Stimulated activated naive B cell treated with anti-CD40 and anti-IgM and Interleukin-4, amounts not matched to agents 10 μg/mL and 1 μg/mL and 100 μg/mL, for 72 hours (primary cell): ENCODE data around the gene ELP1.
"Not testable (repeated sequence)": the region's sequence is repeated elsewhere in the genome, so short reads cannot be mapped to it uniquely, and the experiment has no call there.

Experiments
- ATAC-seq, 2 donors: fragments of 150-1000 bp; cut with Tn5 transposase; replicated peaks; 2 replicates each; pipeline ENCODE4 v1.10.0; 2021; ENCODE audit warnings: moderate library complexity in 1 of 2
- DNase-seq: peaks from one replicate; pipeline ENCODE4 v3.0.0; 2021
- H3K27ac Mint-ChIP-seq: one replicate; pipeline ENCODE4 v1.8.0; 2022; ENCODE audit warnings: mild to moderate bottlenecking, mixed read lengths
- H3K27me3 Mint-ChIP-seq, 2 donors: one replicate each; pipeline ENCODE4 v1.8.0; 2022; ENCODE audit warnings: mixed read lengths in 2 of 2
- H3K36me3 Mint-ChIP-seq, 2 donors: one replicate each; pipeline ENCODE4 v1.8.0; 2022; ENCODE audit warnings: mixed read lengths in 2 of 2, mild to moderate bottlenecking in 1 of 2
- H3K4me1 Mint-ChIP-seq, 2 donors: one replicate each; pipeline ENCODE4 v1.8.0; 2022; ENCODE audit warnings: mixed read lengths in 2 of 2, mild to moderate bottlenecking in 1 of 2
- H3K4me3 Mint-ChIP-seq, 2 donors: one replicate each; pipeline ENCODE4 v1.8.0; 2022; ENCODE audit warnings: mild to moderate bottlenecking in 2 of 2, mixed read lengths in 2 of 2, moderate library complexity in 1 of 2
- H3K9me3 Mint-ChIP-seq, 2 donors: one replicate each; pipeline ENCODE4 v1.8.0; 2022; ENCODE audit warnings: mixed read lengths in 2 of 2, mild to moderate bottlenecking in 1 of 2

Gene ELP1

GRCh38 chr9:108933718-108934322 is at the start of gene ELP1:
Gene ELP1 (minus strand): TSS chr9:108934124. CDS start chr9:108931146, 2,978 bp downstream.
- H3K4me3 Mint-ChIP-seq = peak within 1 kb of the TSS; percentile 97 to 99
- peaks cover 11 to 23% of the 10 kb centered on the region in 2 donors for H3K4me1 Mint-ChIP-seq
- peaks cover 15 to 19% of the 10 kb centered on the region in 2 donors for H3K36me3 Mint-ChIP-seq
- peak within 1 kb of the TSS; percentile 96 for H3K27ac Mint-ChIP-seq
- H3K9me3 Mint-ChIP-seq = no peaks in the 10 kb centered on the region
- peak; percentile 88 for DNase-seq
- no peaks in the 10 kb centered on the region for H3K27me3 Mint-ChIP-seq
- ATAC-seq = peak; percentile 91 to 92

DNA sequence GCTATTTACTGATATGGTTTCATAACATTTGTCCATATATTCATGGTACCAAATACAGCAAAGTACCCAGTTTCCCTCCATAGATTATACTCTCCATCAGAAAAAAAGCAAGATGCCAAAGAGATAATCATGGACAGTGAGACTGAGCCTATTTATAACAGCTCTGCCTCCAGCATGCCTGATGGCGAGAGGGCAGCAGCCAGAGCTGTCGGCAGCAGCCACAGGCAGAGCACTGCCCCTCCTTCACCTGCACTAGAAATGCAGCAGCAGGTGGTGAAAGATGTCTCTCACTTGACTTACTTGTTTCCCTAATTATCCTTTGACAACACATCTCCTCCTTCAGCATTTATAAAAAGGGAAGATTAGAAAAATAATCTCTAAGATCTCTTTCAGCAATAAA is 47.0 kb upstream of the ELP1 start:
- H3K4me1 Mint-ChIP-seq = no peaks in the 10 kb centered on the region
- no peaks in the 10 kb centered on the region for H3K27me3 Mint-ChIP-seq
- DNase-seq = no peak
- no peak for ATAC-seq
- peaks cover 0 to 2% of the 10 kb centered on the region in 2 donors for H3K36me3 Mint-ChIP-seq
- no peak overlapping the region for H3K4me3 Mint-ChIP-seq
- H3K9me3 Mint-ChIP-seq = no peaks in the 10 kb centered on the region
- no peak overlapping the region for H3K27ac Mint-ChIP-seq

GRCh38 chr9:108978205-108978604 is 44.3 kb upstream of the ELP1 start:
- no peaks in the 10 kb centered on the region for H3K4me1 Mint-ChIP-seq
- peaks cover 0 to 4% of the 10 kb centered on the region in 2 donors for H3K36me3 Mint-ChIP-seq
- DNase-seq (no peak), ATAC-seq (no peak)
- no peak overlapping the region for H3K4me3 Mint-ChIP-seq
- H3K27ac Mint-ChIP-seq = no peak overlapping the region
- no peaks in the 10 kb centered on the region for H3K27me3 Mint-ChIP-seq
- H3K9me3 Mint-ChIP-seq = no peaks in the 10 kb centered on the region

GRCh38 chr9:108973895-108974294 is 40.0 kb upstream of the ELP1 start:
- Mint-ChIP-seq H3K36me3 (peaks cover 13 to 14% of the 10 kb centered on the region in 2 donors), H3K27me3 (no peaks in the 10 kb centered on the region), H3K4me3 (no peak overlapping the region), H3K27ac (no peak overlapping the region), H3K9me3 (peaks cover 10 to 14% of the 10 kb centered on the region in 2 donors), H3K4me1 (no peaks in the 10 kb centered on the region)
- DNase-seq = no peak
- ATAC-seq = no peak

GRCh38 chr9:108972626-108973209 is 38.8 kb upstream of the ELP1 start:
- DNase-seq (no peak), ATAC-seq (no peak)
- peaks cover 13% of the 10 kb centered on the region in 2 donors for H3K36me3 Mint-ChIP-seq
- peaks cover 10 to 14% of the 10 kb centered on the region in 2 donors for H3K9me3 Mint-ChIP-seq
- no peak overlapping the region for H3K4me3 Mint-ChIP-seq
- H3K27ac Mint-ChIP-seq = no peak overlapping the region
- H3K4me1 Mint-ChIP-seq = no peaks in the 10 kb centered on the region
- no peaks in the 10 kb centered on the region for H3K27me3 Mint-ChIP-seq

DNA sequence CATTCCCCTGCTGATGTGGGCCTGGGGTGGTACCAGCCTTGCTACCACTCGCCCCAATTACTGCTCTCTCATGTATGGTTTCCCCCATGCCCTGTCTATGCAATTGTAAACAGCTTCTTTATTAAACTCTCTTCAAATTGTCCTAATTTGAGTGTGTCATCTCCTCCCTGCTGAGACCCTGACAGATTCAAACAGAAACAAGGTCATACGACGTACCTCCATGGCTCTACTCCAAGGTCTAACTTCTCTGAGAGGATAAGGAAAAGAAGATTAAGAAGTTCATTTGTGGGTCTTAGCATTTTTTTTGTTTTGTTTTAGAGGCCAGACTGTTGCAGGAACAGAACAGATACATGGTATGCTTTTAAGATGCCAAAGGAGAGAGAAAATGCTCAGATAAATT is 38.3 kb upstream of the ELP1 start:
- no peaks in the 10 kb centered on the region for H3K27me3 Mint-ChIP-seq
- no peak overlapping the region for H3K27ac Mint-ChIP-seq
- no peak for DNase-seq
- H3K9me3 Mint-ChIP-seq = peaks cover 10 to 14% of the 10 kb centered on the region in 2 donors
- H3K4me3 Mint-ChIP-seq = no peak overlapping the region
- peaks cover 12 to 13% of the 10 kb centered on the region in 2 donors for H3K36me3 Mint-ChIP-seq
- no peaks in the 10 kb centered on the region for H3K4me1 Mint-ChIP-seq
- ATAC-seq = no peak

- Mint-ChIP-seq H3K36me3 (peaks cover 12 to 13% of the 10 kb centered on the region in 2 donors), H3K9me3 (peaks cover 10 to 14% of the 10 kb centered on the region in 2 donors)
- H3K4me3 Mint-ChIP-seq, H3K4me1 Mint-ChIP-seq, H3K27ac Mint-ChIP-seq, DNase-seq, H3K27me3 Mint-ChIP-seq, ATAC-seq: not testable (repeated sequence)
These were observed 37.5 kb upstream of the ELP1 start for GRCh38 chr9:108971392-108971791.

- Mint-ChIP-seq H3K36me3 (peaks cover 10 to 13% of the 10 kb centered on the region in 2 donors), H3K27ac (no peak overlapping the region), H3K4me3 (no peak overlapping the region), H3K4me1 (no peaks in the 10 kb centered on the region), H3K9me3 (peaks cover 10 to 14% of the 10 kb centered on the region in 2 donors), H3K27me3 (no peaks in the 10 kb centered on the region)
- ATAC-seq = no peak
- no peak for DNase-seq
These were observed 34.0 kb upstream of the ELP1 start for GRCh38 chr9:108967916-108968315.

DNA sequence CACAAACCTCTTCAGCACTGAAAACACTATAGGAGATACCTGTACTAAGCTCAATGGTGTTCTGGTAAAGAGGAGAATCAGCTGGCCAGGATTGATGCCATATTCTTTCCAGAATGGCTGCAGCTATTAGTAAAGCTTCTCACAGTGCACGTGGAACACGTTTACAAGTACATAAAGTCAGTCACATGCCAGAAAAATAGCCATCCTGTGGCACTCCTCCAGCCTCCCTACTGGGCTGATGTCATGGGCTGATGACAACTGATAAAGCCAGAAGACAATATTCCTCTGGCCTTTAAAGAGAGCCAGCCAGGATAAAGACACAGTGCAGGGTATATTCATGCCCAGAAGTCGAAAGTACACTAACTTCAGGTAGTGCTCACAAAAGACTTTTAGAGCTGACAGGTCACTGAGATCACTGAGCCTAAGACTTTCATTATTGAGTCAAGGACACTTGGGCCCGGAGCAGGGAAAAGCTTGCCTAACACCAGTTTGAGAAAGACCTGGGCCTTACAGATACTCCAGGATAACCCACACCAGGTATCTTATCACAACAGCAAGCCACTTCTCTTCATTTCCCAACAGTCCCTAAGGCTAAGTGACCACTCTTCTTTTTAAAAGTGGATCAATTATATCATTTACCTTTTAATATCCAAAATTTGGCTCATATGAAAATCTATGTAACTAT is 29.7 kb upstream of the ELP1 start:
- no peak overlapping the region for H3K27ac Mint-ChIP-seq
- no peak overlapping the region for H3K4me3 Mint-ChIP-seq
- no peaks in the 10 kb centered on the region for H3K27me3 Mint-ChIP-seq
- no peaks in the 10 kb centered on the region for H3K36me3 Mint-ChIP-seq
- H3K9me3 Mint-ChIP-seq = no peaks in the 10 kb centered on the region
- DNase-seq = no peak
- no peak for ATAC-seq
- H3K4me1 Mint-ChIP-seq = no peaks in the 10 kb centered on the region

- ATAC-seq = no peak
- Mint-ChIP-seq H3K27me3 (no peaks in the 10 kb centered on the region), H3K4me1 (no peaks in the 10 kb centered on the region), H3K27ac (no peak overlapping the region), H3K9me3 (no peaks in the 10 kb centered on the region), H3K36me3 (no peaks in the 10 kb centered on the region), H3K4me3 (no peak overlapping the region)
- no peak for DNase-seq
These were observed 27.2 kb upstream of the ELP1 start for GRCh38 chr9:108961151-108961550.

GRCh38 chr9:108960331-108960730 is 26.4 kb upstream of the ELP1 start:
- Mint-ChIP-seq H3K4me3 (no peak overlapping the region), H3K36me3 (no peaks in the 10 kb centered on the region), H3K9me3 (no peaks in the 10 kb centered on the region), H3K27ac (no peak overlapping the region), H3K4me1 (no peaks in the 10 kb centered on the region), H3K27me3 (no peaks in the 10 kb centered on the region)
- no peak for DNase-seq
- no peak for ATAC-seq

DNA sequence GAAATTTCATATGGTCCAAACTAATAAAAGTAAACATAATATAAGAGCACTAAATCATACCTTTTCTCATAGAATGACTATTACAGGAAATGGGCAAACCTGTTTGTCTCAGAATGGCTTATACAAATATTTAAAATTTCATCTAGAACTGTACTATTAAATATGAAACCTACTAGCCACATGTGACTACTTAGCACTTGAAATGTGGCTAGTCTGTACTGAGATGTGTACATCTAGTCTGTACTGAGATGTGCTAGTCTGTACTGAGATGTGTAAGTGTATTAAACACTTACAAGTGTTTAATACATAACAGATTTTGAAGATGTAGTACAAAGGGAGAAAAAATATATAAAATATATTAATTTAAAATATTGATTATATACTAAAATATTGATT is 22.7 kb upstream of the ELP1 start:
- no peaks in the 10 kb centered on the region for H3K4me1 Mint-ChIP-seq
- DNase-seq (no peak), ATAC-seq (no peak)
- no peaks in the 10 kb centered on the region for H3K27me3 Mint-ChIP-seq
- no peaks in the 10 kb centered on the region for H3K9me3 Mint-ChIP-seq
- H3K36me3 Mint-ChIP-seq = no peaks in the 10 kb centered on the region
- no peak overlapping the region for H3K4me3 Mint-ChIP-seq
- no peak overlapping the region for H3K27ac Mint-ChIP-seq

DNA sequence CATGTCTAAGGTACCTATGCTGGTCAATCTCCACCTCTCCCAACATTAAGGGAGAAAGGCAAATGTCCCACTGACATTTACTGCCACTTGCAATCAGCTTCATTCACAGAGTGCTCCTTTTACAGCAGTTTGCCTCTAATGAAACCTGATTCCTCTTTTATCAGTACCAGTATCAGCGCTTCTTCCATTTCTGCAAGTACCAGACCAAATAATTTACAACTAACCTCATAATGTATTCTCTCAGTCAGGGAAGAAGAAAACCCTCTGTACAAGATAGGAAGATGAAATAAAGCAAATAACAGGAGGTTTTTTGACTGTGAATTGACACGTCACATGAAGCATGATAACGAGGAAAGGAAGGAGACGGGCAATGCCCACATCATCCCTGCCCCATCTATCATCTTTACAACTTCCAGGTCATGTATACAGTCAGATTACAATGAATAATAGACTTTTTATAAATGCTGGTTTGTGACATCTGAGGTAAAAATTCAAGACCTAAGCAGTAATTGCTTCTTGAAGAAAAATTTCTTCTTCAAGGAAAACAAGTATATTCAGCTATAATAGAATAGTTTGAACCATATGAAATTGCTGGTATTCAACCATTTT is 22.2 kb upstream of the ELP1 start:
- Mint-ChIP-seq H3K27me3 (no peaks in the 10 kb centered on the region), H3K27ac (no peak overlapping the region), H3K36me3 (no peaks in the 10 kb centered on the region), H3K9me3 (no peaks in the 10 kb centered on the region), H3K4me1 (no peaks in the 10 kb centered on the region), H3K4me3 (no peak overlapping the region)
- no peak for DNase-seq
- ATAC-seq = no peak

GRCh38 chr9:108953983-108954574 is 20.2 kb upstream of the ELP1 start:
- Mint-ChIP-seq H3K27me3 (no peaks in the 10 kb centered on the region), H3K9me3 (no peaks in the 10 kb centered on the region), H3K4me1 (no peaks in the 10 kb centered on the region), H3K36me3 (no peaks in the 10 kb centered on the region), H3K27ac (no peak overlapping the region), H3K4me3 (no peak overlapping the region)
- ATAC-seq (no peak), DNase-seq (no peak)
